22Rv1 (cell line): ENCODE results near the gene ADGRD1.

Source experiments
- ZFX ChIP-seq: fragments of 450-650 bp; IDR thresholded peaks from 2 replicates; pipeline ENCODE4 v1.6.1; 2017; ENCODE audit warnings: antibody characterized with exemption, borderline replicate concordance
- TF ChIP-seq, protein P1 (sequence below): fragments of 450-650 bp; IDR thresholded peaks from 2 replicates; pipeline ENCODE4 v1.5.1; 2017; ENCODE audit warnings: mild to moderate bottlenecking

DNA sequence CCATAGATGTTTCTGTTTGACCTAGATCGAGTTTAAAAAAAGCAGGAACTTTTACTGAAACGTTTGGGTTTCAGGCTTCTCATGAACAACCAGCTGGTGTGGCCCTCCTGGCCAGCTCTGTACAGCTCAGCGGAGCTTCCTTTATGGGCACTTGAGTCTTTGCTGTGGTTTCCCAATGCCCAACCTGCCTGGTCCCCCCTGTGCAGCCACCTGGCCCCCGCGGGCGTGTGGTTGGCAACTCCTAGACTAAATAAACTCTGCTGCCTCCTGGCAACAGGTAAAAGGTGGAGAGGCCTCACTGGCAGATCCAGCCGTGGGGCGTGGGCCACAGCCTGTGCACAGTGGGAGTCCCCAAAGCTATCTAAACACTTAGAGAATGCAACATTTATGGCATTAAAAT lies 38.7 kb downstream of the ADGRD1 start:
- TF ChIP-seq, protein P1, sequence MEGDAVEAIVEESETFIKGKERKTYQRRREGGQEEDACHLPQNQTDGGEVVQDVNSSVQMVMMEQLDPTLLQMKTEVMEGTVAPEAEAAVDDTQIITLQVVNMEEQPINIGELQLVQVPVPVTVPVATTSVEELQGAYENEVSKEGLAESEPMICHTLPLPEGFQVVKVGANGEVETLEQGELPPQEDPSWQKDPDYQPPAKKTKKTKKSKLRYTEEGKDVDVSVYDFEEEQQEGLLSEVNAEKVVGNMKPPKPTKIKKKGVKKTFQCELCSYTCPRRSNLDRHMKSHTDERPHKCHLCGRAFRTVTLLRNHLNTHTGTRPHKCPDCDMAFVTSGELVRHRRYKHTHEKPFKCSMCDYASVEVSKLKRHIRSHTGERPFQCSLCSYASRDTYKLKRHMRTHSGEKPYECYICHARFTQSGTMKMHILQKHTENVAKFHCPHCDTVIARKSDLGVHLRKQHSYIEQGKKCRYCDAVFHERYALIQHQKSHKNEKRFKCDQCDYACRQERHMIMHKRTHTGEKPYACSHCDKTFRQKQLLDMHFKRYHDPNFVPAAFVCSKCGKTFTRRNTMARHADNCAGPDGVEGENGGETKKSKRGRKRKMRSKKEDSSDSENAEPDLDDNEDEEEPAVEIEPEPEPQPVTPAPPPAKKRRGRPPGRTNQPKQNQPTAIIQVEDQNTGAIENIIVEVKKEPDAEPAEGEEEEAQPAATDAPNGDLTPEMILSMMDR, result no peak
- no peak for TF ChIP-seq ZFX
